ENCODE data around the gene PLCB1.

DNA sequence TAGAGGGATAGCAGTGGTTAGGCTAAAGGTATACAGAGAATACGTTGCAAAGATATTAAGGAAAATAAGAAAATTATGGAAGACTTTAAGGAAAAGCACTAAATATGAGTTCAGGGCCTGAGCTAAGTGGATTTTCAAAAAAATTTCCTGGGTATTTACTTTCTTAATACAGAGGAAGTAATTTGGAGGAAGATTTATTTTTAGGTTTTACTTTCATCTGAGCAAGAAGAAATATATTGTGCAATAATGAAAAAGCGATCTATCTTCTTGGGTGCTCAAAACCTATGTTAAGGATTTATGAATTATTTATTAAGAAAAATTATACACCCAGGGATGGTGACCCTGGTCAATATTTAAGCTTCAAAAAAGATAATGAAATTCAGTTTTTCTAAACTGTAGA is 224.7 kb downstream of the PLCB1 start:
- TF ChIP-seq, protein P1, sequence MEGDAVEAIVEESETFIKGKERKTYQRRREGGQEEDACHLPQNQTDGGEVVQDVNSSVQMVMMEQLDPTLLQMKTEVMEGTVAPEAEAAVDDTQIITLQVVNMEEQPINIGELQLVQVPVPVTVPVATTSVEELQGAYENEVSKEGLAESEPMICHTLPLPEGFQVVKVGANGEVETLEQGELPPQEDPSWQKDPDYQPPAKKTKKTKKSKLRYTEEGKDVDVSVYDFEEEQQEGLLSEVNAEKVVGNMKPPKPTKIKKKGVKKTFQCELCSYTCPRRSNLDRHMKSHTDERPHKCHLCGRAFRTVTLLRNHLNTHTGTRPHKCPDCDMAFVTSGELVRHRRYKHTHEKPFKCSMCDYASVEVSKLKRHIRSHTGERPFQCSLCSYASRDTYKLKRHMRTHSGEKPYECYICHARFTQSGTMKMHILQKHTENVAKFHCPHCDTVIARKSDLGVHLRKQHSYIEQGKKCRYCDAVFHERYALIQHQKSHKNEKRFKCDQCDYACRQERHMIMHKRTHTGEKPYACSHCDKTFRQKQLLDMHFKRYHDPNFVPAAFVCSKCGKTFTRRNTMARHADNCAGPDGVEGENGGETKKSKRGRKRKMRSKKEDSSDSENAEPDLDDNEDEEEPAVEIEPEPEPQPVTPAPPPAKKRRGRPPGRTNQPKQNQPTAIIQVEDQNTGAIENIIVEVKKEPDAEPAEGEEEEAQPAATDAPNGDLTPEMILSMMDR (IDR thresholded peaks at IDR 0.05; ENCODE audit: low read length) = no peak
- TF ChIP-seq EZH2 (IDR thresholded peaks at IDR 0.05; ENCODE audit: borderline replicate concordance, low read length) = no peak
